ENCODE results near the gene PHAF1. TPM values are rescaled to one million over a fixed set of nuclear protein-coding genes. Genes with fewer than 3 reads are reported as not detected.

Gene PHAF1
- total and polyA plus RNA-seq, 9 of the 15 experiments (the other 6 are each of a cell fraction or from before 2014, with no cell fraction given), result 5.1 to 25.4 (median 13.8) TPM

DNA sequence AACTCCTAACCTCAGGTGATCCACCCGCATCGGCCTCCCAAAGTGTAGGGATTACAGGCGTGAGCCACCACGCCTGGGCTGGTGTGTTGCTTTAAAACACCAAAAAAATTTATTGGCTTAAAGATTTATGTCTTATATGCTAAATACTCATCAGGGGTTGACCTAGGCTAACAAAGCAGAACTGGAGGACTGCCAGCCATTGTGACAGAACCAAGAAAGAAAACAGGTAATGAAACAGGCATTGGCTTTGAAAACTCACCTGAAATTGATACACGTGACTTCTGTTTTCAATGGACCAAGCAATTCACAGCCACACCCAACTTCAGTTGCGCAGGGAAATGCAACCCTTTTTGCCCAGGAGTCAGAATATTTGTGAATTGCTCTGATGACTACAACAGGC lies 4.9 kb upstream of the PHAF1 start:
- H3K36me3 ChIP-seq (ENCODE audit: control insufficient read depth, insufficient read depth, low read length), result peaks cover 16% of the 10 kb centered on the region; the same call in 1 of the 3 replicates
- H3K9ac ChIP-seq (ENCODE audit: insufficient read depth in 1 of 2, low read depth in 2 of 2, low read length in 2 of 2), result no peak overlapping the region
- no peaks in the 10 kb centered on the region for H4K20me1 ChIP-seq (replicated peaks; ENCODE audit: control insufficient read depth, insufficient read depth, low read length)
- peaks cover 2% of the 10 kb centered on the region for H3K79me2 ChIP-seq (ENCODE audit: control insufficient read depth, insufficient read depth, low read length)
- no peak overlapping the region for H2AFZ ChIP-seq (ENCODE audit: low read depth, low read length)
- no peaks in the 10 kb centered on the region for H3K9me1 ChIP-seq (ENCODE audit: control insufficient read depth, insufficient read depth, low read length)
- no peak for ATAC-seq
- peaks cover 7 to 10% of the 10 kb centered on the region in 2 experiments; a peak in 4 of 5 replicates for H3K4me1 ChIP-seq (replicated peaks in 1 of 2; ENCODE audit: control insufficient read depth in 2 of 2, insufficient read depth in 2 of 2, low read length in 2 of 2)
- DNase-seq (ENCODE audit: extremely low read depth in 1 of 4, low spot score in 3 of 4), result no peak
- no peaks in the 10 kb centered on the region for H3K9me3 ChIP-seq (replicated peaks; ENCODE audit: control insufficient read depth, insufficient read depth, low read depth, low read length)
- intact Hi-C loops (cut with micrococcal nuclease), result loop anchor here (5.0 kb wide), 1 partner anchor 158 kb away; no protein-coding TSS in a partner anchor
- no TSS peak for BruUV-seq (replicated peaks)
- in situ Hi-C loops (cut with MboI), result no loop called here
- no peak overlapping the region for H3K27ac ChIP-seq (ENCODE audit: extremely low read depth, low read depth, low read length)
- no peak overlapping the region for H3K4me3 ChIP-seq
- no peak for FAIRE-seq
- no peaks in the 10 kb centered on the region for H3K27me3 ChIP-seq (ENCODE audit: control insufficient read depth in 2 of 2, insufficient read depth in 2 of 2, low read length in 2 of 2)
- H3K4me2 ChIP-seq (ENCODE audit: insufficient read depth, low read length), result no peak overlapping the region
- 80% methylated on average over 6 of the region's 6 CpGs for WGBS (ENCODE audit: insufficient coverage, low coverage, missing lambda C conversion rate)
- POLR2A ChIA-PET, result interaction anchor here (1.0 to 1.4 kb wide), 2 partner anchors 11 to 87 kb away, joined by 3 read pairs; no protein-coding TSS in a partner anchor
- CTCF ChIA-PET (ENCODE audit: low intra/inter-chr PET ratio), result no interaction called here
- TF ChIP-seq EGR1 (conservative IDR thresholded peaks at IDR 0.05) (no peak), GTF2A2 (tag; IDR thresholded peaks at IDR 0.05) (no peak), ZZZ3 (IDR thresholded peaks at IDR 0.05) (no peak), SRSF7 (optimal IDR thresholded peaks at IDR 0.05; ENCODE audit: low read depth, low read length) (no peak), NFE2L1 (tag; IDR thresholded peaks at IDR 0.05; ENCODE audit: borderline replicate concordance, low read depth) (no peak), GATA2 (CRISPR knock-in tag; IDR thresholded peaks at IDR 0.05) (no peak)
- TF ChIP-seq, protein P1, sequence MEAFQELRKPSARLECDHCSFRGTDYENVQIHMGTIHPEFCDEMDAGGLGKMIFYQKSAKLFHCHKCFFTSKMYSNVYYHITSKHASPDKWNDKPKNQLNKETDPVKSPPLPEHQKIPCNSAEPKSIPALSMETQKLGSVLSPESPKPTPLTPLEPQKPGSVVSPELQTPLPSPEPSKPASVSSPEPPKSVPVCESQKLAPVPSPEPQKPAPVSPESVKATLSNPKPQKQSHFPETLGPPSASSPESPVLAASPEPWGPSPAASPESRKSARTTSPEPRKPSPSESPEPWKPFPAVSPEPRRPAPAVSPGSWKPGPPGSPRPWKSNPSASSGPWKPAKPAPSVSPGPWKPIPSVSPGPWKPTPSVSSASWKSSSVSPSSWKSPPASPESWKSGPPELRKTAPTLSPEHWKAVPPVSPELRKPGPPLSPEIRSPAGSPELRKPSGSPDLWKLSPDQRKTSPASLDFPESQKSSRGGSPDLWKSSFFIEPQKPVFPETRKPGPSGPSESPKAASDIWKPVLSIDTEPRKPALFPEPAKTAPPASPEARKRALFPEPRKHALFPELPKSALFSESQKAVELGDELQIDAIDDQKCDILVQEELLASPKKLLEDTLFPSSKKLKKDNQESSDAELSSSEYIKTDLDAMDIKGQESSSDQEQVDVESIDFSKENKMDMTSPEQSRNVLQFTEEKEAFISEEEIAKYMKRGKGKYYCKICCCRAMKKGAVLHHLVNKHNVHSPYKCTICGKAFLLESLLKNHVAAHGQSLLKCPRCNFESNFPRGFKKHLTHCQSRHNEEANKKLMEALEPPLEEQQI (IDR thresholded peaks at IDR 0.05), result no peak
- TF ChIP-seq, protein P2, sequence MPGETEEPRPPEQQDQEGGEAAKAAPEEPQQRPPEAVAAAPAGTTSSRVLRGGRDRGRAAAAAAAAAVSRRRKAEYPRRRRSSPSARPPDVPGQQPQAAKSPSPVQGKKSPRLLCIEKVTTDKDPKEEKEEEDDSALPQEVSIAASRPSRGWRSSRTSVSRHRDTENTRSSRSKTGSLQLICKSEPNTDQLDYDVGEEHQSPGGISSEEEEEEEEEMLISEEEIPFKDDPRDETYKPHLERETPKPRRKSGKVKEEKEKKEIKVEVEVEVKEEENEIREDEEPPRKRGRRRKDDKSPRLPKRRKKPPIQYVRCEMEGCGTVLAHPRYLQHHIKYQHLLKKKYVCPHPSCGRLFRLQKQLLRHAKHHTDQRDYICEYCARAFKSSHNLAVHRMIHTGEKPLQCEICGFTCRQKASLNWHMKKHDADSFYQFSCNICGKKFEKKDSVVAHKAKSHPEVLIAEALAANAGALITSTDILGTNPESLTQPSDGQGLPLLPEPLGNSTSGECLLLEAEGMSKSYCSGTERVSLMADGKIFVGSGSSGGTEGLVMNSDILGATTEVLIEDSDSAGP (CRISPR knock-in tag; IDR thresholded peaks at IDR 0.05), result no peak
- TF ChIP-seq, protein P3, sequence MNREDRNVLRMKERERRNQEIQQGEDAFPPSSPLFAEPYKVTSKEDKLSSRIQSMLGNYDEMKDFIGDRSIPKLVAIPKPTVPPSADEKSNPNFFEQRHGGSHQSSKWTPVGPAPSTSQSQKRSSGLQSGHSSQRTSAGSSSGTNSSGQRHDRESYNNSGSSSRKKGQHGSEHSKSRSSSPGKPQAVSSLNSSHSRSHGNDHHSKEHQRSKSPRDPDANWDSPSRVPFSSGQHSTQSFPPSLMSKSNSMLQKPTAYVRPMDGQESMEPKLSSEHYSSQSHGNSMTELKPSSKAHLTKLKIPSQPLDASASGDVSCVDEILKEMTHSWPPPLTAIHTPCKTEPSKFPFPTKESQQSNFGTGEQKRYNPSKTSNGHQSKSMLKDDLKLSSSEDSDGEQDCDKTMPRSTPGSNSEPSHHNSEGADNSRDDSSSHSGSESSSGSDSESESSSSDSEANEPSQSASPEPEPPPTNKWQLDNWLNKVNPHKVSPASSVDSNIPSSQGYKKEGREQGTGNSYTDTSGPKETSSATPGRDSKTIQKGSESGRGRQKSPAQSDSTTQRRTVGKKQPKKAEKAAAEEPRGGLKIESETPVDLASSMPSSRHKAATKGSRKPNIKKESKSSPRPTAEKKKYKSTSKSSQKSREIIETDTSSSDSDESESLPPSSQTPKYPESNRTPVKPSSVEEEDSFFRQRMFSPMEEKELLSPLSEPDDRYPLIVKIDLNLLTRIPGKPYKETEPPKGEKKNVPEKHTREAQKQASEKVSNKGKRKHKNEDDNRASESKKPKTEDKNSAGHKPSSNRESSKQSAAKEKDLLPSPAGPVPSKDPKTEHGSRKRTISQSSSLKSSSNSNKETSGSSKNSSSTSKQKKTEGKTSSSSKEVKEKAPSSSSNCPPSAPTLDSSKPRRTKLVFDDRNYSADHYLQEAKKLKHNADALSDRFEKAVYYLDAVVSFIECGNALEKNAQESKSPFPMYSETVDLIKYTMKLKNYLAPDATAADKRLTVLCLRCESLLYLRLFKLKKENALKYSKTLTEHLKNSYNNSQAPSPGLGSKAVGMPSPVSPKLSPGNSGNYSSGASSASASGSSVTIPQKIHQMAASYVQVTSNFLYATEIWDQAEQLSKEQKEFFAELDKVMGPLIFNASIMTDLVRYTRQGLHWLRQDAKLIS (CRISPR knock-in tag; IDR thresholded peaks at IDR 0.05), result no peak
- TF ChIP-seq, protein P4, sequence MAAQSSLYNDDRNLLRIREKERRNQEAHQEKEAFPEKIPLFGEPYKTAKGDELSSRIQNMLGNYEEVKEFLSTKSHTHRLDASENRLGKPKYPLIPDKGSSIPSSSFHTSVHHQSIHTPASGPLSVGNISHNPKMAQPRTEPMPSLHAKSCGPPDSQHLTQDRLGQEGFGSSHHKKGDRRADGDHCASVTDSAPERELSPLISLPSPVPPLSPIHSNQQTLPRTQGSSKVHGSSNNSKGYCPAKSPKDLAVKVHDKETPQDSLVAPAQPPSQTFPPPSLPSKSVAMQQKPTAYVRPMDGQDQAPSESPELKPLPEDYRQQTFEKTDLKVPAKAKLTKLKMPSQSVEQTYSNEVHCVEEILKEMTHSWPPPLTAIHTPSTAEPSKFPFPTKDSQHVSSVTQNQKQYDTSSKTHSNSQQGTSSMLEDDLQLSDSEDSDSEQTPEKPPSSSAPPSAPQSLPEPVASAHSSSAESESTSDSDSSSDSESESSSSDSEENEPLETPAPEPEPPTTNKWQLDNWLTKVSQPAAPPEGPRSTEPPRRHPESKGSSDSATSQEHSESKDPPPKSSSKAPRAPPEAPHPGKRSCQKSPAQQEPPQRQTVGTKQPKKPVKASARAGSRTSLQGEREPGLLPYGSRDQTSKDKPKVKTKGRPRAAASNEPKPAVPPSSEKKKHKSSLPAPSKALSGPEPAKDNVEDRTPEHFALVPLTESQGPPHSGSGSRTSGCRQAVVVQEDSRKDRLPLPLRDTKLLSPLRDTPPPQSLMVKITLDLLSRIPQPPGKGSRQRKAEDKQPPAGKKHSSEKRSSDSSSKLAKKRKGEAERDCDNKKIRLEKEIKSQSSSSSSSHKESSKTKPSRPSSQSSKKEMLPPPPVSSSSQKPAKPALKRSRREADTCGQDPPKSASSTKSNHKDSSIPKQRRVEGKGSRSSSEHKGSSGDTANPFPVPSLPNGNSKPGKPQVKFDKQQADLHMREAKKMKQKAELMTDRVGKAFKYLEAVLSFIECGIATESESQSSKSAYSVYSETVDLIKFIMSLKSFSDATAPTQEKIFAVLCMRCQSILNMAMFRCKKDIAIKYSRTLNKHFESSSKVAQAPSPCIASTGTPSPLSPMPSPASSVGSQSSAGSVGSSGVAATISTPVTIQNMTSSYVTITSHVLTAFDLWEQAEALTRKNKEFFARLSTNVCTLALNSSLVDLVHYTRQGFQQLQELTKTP (IDR thresholded peaks at IDR 0.05; ENCODE audit: low read depth in 1 of 2, partially characterized antibody in 2 of 2), result no peak

All from K562 (cell line).